NT2/D1 (cell line): ENCODE measurements around the gene HYDIN.

ENCODE experiments used
- SUZ12 ChIP-seq: IDR thresholded peaks from 2 replicates; pipeline ENCODE4 v1.6.1; 2011; ENCODE audit not compliant: insufficient read length, insufficient read depth; ENCODE audit errors: extremely low read depth
- YY1 ChIP-seq: IDR thresholded peaks from 2 replicates; pipeline ENCODE4 v1.6.1; 2011; ENCODE audit not compliant: insufficient read length, insufficient read depth
- ZNF274 ChIP-seq: IDR thresholded peaks from 2 replicates; pipeline ENCODE4 v1.6.1; 2011; ENCODE audit warnings: mild to moderate bottlenecking, low read depth, low read length

DNA sequence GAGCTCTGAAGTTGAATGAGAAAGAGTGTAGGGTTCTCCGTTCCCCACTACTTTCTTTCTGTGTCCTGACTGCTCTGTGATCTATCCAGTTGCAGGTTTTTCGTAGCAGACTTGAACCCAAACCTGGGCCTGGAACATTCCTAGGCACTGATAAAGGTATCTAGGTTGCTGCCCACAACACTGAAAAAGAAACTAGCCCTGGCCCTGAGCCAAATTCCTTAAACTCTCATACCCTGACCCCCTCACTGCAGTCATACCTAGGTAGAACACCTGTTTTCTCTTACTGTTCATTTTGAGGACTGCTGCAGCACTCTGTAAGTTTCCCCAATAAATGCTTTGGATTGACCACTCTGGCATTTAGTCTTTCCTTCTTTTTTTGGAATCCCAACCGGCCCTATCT is 5.4 kb downstream of the HYDIN start:
- no peak for TF ChIP-seq YY1
- TF ChIP-seq ZNF274 = no peak
- no peak for TF ChIP-seq SUZ12
